HepG2 (cell line): ENCODE data around the gene L3MBTL3.

ENCODE experiments used
- EZH2 ChIP-seq: conservative IDR thresholded peaks from 2 replicates; pipeline ENCODE4 v1.6.1; 2012; ENCODE audit warnings: mild to moderate bottlenecking, low read depth, low read length, moderate library complexity
- FOXM1 ChIP-seq: sonication (generic); formaldehyde crosslinking; IDR thresholded peaks from 2 replicates; pipeline ENCODE4 v1.5.0; 2020; ENCODE audit warnings: missing genetic modification reagents
- KLF13 ChIP-seq: sonication (generic); formaldehyde crosslinking; IDR thresholded peaks from 2 replicates; pipeline ENCODE4 v1.4.0; 2020; ENCODE audit warnings: mild to moderate bottlenecking, missing genetic modification reagents
- MTA1 ChIP-seq: sonication (generic); formaldehyde crosslinking; IDR thresholded peaks from 2 replicates; pipeline ENCODE4 v1.4.0; 2020; ENCODE audit warnings: missing genetic modification reagents, mild to moderate bottlenecking, borderline replicate concordance
- ZFP37 ChIP-seq: sonication (generic); formaldehyde crosslinking; IDR thresholded peaks from 2 replicates; pipeline ENCODE4 v1.4.0; 2020; ENCODE audit warnings: missing genetic modification reagents, borderline replicate concordance
- ZFP41 ChIP-seq: sonication (generic); formaldehyde crosslinking; IDR thresholded peaks from 2 replicates; pipeline ENCODE4 v1.4.0; 2020; ENCODE audit warnings: mild to moderate bottlenecking, missing genetic modification reagents, borderline replicate concordance
- ZFX ChIP-seq: sonication (generic); formaldehyde crosslinking; IDR thresholded peaks from 2 replicates; pipeline ENCODE4 v1.4.0; 2020; ENCODE audit warnings: mild to moderate bottlenecking, low read depth, missing genetic modification reagents, moderate library complexity
- ZNF703 ChIP-seq: sonication (generic); formaldehyde crosslinking; IDR thresholded peaks from 2 replicates; pipeline ENCODE4 v1.5.1; 2020; ENCODE audit warnings: missing genetic modification reagents, mild to moderate bottlenecking, moderate library complexity, borderline replicate concordance
- ZNF83 ChIP-seq: sonication (generic); formaldehyde crosslinking; IDR thresholded peaks from 2 replicates; pipeline ENCODE4 v1.4.0; 2020; ENCODE audit warnings: missing genetic modification reagents, mild to moderate bottlenecking, borderline replicate concordance
- TF ChIP-seq, protein P1 (sequence below), 2 experiments: sonication (generic) in 1 of 2; formaldehyde crosslinking in 1 of 2; IDR thresholded peaks; 2 replicates each; pipeline versions ENCODE4 v1.4.0 to v1.6.1; 2018 to 2020; ENCODE audit warnings: missing genetic modification reagents in 2 of 2, borderline replicate concordance in 1 of 2, low read depth in 1 of 2, mild to moderate bottlenecking in 1 of 2, missing biosample characterization in 1 of 2
- TF ChIP-seq, protein P2 (sequence below): sonication (generic); formaldehyde crosslinking; IDR thresholded peaks from 2 replicates; pipeline ENCODE4 v1.5.0; 2020; ENCODE audit warnings: mild to moderate bottlenecking, missing genetic modification reagents, moderate library complexity

DNA sequence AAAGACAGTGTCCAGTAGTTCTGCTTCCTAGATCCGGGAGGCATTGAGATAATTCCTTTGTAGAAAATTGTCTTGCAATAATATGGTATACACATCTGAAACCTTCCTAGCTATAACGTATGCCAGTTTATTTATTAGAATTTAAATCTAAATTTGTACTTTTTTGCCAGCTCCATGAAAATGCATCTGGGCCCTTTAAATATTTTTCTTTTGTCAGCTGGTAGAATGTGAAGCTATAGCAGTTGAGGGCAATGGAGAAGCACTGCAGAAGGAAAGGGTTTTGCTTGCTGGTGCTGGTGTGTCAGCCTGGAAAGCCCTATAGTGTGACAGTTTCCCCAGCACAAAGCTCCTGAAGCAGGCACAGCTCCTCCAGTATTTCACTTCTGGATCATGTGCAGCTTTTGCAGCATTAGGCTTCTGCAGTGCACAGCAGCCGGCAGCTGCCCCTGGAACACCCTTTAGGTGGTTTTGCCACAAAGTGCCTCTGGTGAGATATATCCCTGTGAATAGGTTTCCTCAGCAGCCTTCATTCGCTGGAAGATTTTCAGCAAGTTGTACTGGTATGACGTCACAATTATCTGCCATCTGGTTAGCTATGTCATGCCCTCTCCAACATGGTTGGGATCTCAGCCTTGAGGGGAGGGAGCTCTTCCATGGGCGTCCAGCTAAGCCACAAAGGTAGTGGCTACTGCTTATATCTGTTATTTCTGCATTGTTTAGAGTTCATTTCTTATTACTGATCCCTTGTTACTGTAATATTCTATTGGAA, 40.0 kb upstream of the L3MBTL3 start:
- TF ChIP-seq ZFP41 (CRISPR knock-in tag) (no peak), FOXM1 (CRISPR knock-in tag) (no peak), MTA1 (no peak), EZH2 (no peak), ZNF83 (CRISPR knock-in tag) (no peak), ZFP37 (CRISPR knock-in tag) (no peak), KLF13 (CRISPR knock-in tag) (no peak), ZFX (CRISPR knock-in tag) (no peak), ZNF703 (CRISPR knock-in tag) (no peak)
- TF ChIP-seq, protein P1, sequence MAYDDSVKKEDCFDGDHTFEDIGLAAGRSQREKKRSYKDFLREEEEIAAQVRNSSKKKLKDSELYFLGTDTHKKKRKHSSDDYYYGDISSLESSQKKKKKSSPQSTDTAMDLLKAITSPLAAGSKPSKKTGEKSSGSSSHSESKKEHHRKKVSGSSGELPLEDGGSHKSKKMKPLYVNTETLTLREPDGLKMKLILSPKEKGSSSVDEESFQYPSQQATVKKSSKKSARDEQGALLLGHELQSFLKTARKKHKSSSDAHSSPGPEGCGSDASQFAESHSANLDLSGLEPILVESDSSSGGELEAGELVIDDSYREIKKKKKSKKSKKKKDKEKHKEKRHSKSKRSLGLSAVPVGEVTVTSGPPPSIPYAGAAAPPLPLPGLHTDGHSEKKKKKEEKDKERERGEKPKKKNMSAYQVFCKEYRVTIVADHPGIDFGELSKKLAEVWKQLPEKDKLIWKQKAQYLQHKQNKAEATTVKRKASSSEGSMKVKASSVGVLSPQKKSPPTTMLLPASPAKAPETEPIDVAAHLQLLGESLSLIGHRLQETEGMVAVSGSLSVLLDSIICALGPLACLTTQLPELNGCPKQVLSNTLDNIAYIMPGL (CRISPR knock-in tag; IDR thresholded peaks at IDR 0.05; ENCODE audit: borderline replicate concordance in 1 of 2, low read depth in 1 of 2): no peak
- TF ChIP-seq, protein P2, sequence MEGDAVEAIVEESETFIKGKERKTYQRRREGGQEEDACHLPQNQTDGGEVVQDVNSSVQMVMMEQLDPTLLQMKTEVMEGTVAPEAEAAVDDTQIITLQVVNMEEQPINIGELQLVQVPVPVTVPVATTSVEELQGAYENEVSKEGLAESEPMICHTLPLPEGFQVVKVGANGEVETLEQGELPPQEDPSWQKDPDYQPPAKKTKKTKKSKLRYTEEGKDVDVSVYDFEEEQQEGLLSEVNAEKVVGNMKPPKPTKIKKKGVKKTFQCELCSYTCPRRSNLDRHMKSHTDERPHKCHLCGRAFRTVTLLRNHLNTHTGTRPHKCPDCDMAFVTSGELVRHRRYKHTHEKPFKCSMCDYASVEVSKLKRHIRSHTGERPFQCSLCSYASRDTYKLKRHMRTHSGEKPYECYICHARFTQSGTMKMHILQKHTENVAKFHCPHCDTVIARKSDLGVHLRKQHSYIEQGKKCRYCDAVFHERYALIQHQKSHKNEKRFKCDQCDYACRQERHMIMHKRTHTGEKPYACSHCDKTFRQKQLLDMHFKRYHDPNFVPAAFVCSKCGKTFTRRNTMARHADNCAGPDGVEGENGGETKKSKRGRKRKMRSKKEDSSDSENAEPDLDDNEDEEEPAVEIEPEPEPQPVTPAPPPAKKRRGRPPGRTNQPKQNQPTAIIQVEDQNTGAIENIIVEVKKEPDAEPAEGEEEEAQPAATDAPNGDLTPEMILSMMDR (CRISPR knock-in tag): no peak
